ENCODE measurements around the gene NBPF3. TPM values are rescaled to one million over a fixed set of nuclear protein-coding genes. Genes with fewer than 3 reads are reported as not detected.
A peak's percentile ranks its signal among the peaks of the same experiment; 100 is the strongest.
"Not testable (repeated sequence)": the region's sequence is repeated elsewhere in the genome, so short reads cannot be mapped to it uniquely, and the experiment has no call there.

Gene NBPF3, protein sequence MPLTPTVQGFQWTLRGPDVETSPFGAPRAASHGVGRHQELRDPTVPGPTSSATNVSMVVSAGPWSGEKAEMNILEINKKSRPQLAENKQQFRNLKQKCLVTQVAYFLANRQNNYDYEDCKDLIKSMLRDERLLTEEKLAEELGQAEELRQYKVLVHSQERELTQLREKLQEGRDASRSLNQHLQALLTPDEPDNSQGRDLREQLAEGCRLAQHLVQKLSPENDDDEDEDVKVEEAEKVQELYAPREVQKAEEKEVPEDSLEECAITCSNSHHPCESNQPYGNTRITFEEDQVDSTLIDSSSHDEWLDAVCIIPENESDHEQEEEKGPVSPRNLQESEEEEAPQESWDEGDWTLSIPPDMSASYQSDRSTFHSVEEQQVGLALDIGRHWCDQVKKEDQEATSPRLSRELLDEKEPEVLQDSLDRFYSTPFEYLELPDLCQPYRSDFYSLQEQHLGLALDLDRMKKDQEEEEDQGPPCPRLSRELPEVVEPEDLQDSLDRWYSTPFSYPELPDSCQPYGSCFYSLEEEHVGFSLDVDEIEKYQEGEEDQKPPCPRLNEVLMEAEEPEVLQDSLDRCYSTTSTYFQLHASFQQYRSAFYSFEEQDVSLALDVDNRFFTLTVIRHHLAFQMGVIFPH
- total RNA-seq: 11.0 TPM

- DNase-seq (ENCODE audit: low spot score in 2 of 2) (peak; percentile 77 to 82), FAIRE-seq (no peak)
Observed at GRCh38 chr1:21439721-21440629, at the start of gene NBPF3. Gene NBPF3 (plus strand): TSS chr1:21440137. CDS start chr1:21445087, 4,950 bp downstream.

DNA sequence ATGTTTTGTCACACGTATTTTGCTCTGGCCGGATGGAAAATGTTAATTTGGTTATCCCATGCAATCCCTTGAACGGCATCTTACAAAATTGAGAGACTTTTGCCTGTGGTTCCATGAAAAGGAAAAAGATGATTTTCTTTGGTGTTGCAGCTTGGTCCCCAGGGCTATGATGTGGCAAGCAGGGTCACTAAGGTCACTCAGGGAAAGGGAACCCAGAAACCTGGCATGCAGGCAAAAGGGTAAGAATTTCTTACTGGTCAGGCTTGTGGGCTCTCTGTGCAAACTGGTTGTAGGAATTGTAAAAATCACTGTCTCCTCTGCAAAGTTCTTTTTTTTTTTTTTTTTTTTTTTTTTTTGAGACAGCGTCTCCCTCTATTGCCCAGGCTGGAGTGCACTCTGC is 48.4 kb upstream of the NBPF3 start:
- DNase-seq (ENCODE audit: low spot score in 2 of 2) (no peak), FAIRE-seq (no peak)

GRCh38 chr1:21392587-21393263 is 47.2 kb upstream of the NBPF3 start:
- FAIRE-seq (no peak), DNase-seq (ENCODE audit: low spot score in 2 of 2) (no peak)

- DNase-seq (ENCODE audit: low spot score in 2 of 2): no peak
- no peak for FAIRE-seq
Observed at GRCh38 chr1:21396516-21396915, 43.4 kb upstream of the NBPF3 start.

- no peak for FAIRE-seq
Observed at GRCh38 chr1:21397813-21398188, 42.1 kb upstream of the NBPF3 start.

GRCh38 chr1:21401726-21402346 is 38.1 kb upstream of the NBPF3 start:
- DNase-seq (ENCODE audit: low spot score in 2 of 2); FAIRE-seq: not testable (repeated sequence)

More at GRCh38 chr1:21397813-21398188, 42.1 kb upstream of the NBPF3 start:
- peak in 1 of 2 donors; percentile 10 for DNase-seq (ENCODE audit: low spot score in 2 of 2)

GRCh38 chr1:21406659-21407058 is 33.3 kb upstream of the NBPF3 start:
- no peak for FAIRE-seq

GRCh38 chr1:21409897-21410296 is 30.0 kb upstream of the NBPF3 start:
- not testable (repeated sequence) for FAIRE-seq; DNase-seq (ENCODE audit: low spot score in 2 of 2)

More at GRCh38 chr1:21406659-21407058, 33.3 kb upstream of the NBPF3 start:
- no peak for DNase-seq (ENCODE audit: low spot score in 2 of 2)

DNA sequence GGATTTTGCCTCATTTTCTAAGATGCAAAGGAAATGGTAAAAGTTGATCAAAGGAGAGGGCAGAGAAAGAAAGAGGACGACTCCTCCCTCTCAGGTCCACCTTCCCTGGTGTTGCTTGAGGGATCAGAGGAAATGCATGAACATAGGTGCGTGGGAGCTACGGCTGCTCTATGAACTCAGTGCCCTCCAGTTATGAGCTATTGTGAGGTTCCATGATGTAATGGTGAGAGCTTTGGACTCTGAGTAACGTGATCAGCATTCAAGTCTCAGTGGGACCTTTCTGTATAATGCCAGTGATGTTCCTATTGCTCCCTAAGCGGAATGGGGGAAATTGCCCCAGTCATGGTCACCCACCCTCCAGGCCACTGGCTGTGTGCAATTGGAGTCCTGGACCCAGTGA is 25.9 kb upstream of the NBPF3 start:
- FAIRE-seq: no peak
- DNase-seq (ENCODE audit: low spot score in 2 of 2): no peak

- DNase-seq (ENCODE audit: low spot score in 2 of 2); FAIRE-seq: not testable (repeated sequence)
Observed at GRCh38 chr1:21420378-21420777, 19.6 kb upstream of the NBPF3 start.

DNA sequence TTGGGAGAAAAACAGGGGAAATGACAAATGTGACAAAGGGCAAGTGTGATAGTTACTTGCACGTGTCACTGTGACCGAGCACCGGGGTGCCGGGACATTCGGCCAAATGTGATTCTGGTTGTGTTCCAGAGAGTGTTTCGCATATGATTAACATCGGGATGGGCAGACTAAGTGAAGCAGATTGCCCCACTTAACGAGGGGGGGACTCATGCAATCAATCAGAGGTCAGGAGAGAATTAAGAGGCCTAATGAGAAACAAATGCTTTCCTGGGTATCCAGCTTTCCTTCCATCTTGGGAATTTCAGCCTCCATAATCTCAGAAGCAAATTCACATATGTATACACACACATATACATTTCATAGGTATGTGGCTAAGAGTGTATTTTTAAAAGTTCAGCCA is 18.6 kb upstream of the NBPF3 start:
- not testable (repeated sequence) for FAIRE-seq; DNase-seq (ENCODE audit: low spot score in 2 of 2)

DNA sequence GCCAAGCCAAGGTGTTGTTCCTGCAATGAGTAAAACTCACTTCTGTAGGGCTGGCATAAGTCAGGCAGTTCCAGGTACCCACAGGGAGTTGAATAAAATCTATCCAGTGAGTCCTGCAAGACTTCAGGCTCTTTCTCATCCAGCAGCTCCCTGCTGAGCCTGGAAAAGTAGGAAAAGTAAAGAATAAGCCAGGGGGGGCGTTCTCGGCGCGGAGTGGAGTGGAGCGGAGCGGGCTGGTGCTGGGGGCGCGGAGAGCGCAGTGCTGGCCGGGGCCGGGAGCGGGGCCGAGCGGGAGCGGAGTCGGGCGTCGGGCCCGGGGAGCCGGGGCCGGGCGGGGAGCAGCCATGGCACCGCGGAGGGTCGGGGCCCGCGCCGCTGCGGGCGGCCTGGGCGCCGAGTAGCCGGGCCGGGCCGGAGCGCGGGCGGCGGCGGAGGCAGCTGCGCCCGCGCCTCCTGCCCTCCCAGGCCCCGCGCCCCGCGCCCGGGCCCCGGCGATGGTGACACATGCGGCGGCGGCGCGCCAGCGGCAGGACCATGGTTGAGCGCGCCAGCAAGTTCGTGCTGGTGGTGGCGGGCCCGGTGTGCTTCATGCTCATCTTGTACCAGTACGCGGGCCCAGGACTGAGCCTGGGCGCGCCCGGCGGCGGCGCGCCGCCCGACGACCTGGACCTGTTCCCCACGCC is 12.0 kb upstream of the NBPF3 start:
- not testable (repeated sequence) for FAIRE-seq; DNase-seq (ENCODE audit: low spot score in 2 of 2)

- not testable (repeated sequence) for DNase-seq (ENCODE audit: low spot score in 2 of 2); FAIRE-seq
Observed at GRCh38 chr1:21428481-21429073, 11.4 kb upstream of the NBPF3 start.

DNA sequence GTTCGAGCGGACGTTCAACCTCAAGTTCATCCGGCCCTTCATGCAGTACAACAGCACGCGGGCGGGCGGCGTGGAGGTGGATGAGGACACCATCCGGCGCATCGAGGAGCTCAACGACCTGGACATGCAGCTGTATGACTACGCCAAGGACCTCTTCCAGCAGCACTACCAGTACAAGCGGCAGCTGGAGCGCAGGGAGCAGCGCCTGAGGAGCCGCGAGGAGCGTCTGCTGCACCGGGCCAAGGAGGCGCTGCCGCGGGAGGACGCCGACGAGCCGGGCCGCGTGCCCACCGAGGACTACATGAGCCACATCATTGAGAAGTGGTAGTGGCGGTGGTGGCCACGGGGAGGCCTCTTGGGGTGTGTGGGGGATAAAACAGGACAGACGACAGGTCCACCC is 10.7 kb upstream of the NBPF3 start:
- DNase-seq (ENCODE audit: low spot score in 2 of 2); FAIRE-seq: not testable (repeated sequence)

DNA sequence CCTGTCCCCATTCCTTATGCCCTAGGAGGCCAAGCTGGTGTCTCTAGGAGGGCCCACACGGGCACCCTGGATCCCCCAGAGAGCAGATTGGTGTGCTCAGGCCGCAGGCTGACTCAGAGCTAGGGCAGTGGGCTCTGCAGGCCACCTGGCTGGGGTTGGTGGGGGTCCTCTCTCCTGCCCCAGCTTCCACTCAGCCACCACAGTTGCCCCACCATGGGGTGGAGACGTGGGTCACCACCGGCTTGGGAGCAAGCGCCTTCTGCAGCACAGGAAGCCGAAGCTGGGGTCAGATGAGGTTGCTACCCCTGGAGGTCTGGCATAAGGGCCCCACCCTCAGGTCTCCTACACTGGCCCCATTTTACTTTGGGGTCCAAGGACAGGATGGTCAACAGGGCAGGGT is 9.1 kb upstream of the NBPF3 start:
- not testable (repeated sequence) for FAIRE-seq; DNase-seq (ENCODE audit: low spot score in 2 of 2)

DNA sequence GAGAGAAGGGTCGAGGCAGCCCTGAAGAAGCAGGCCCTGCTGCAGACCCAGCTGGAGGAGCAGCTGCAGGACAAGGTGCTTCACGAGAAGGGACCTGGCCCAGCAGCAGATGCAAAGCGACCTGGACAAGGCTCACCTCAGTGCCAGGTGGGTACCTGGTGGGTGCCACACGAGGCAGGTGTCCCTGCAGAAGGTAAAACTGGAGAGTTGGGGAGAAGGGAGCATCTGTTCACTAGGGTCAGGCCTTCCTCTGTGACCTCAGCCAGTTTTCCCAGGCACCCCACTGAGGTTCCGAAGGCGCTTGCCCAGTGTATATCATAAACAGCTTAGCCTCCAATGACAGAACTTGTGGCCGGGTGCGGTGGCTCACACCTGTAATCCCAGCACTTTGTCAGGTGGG is 5.5 kb upstream of the NBPF3 start:
- no peak for FAIRE-seq
- no peak for DNase-seq (ENCODE audit: low spot score in 2 of 2)

DNA sequence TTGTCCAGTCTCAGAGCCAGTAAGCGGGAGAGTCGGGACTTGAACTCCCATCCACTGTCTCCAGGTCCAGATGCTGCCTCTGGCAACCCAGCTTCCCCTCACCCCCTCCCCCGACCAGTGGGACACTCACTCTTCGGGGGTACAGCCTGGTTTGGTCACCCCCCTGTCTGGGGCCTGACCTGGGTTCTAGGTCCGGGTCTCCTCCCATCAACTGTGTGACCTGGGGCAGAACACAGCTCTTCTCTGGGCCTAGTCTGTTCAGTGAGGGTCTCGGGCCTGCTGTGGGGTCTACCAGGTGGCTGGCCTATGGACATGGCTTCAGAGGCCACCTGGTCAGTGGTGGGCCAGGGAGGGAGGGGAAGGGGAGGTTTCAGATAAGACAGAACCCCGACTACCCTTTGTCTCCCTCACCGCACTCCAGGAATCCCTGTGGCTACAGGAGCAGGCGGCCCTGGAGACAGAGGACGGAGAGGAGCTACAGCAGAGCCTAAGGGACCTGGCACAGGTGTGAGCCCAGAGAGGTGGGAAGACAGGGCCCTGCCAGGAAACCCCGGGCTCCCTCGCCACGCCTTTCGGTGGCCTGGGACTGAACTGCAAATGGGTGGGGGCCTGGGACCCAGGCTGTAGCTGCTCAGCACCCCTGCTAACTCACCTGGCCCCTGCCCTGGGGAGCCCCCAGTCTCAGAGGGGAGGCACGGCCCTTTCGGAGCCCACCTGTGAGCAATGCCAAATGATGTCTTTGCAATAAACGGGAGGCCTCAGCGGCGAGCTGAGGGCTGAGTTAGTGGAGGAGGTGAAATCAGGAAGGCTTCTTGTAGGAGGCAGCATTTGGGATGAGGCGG is 4.1 kb upstream of the NBPF3 start:
- DNase-seq (ENCODE audit: low spot score in 2 of 2): no peak
- FAIRE-seq: no peak

Data from frontal cortex (tissue), 4 donors.